DOHH2 (cell line): ENCODE measurements around the gene RPS5.

Source experiments
- CTCF ChIP-seq: fragments of 200-600 bp; sonication (generic); IDR thresholded peaks from one replicate; pipeline ENCODE4 v1.5.1; 2014; ENCODE audit warnings: antibody characterized with exemption, mild to moderate bottlenecking, low read depth, low read length; ENCODE audit not compliant: poor library complexity, severe bottlenecking
- EZH2phosphoT487 ChIP-seq: fragments of 200-600 bp; sonication (generic); IDR thresholded peaks from 2 replicates; pipeline ENCODE4 v1.6.1; 2017; ENCODE audit warnings: borderline replicate concordance, mild to moderate bottlenecking, antibody characterized with exemption, low read length, moderate library complexity, mixed read lengths

- TF ChIP-seq CTCF: no peak
- TF ChIP-seq EZH2phosphoT487: no peak
Observed at GRCh38 chr19:58429745-58430144, 42.7 kb downstream of the RPS5 start.
